GM12864 (cell line): ENCODE results near the gene P2RX7.

Experiments
- DNase-seq: peaks from one replicate; pipeline ENCODE4 v3.0.0-alpha.2; 2011; ENCODE audit warnings: low read depth
- H3K4me3 ChIP-seq: 2 replicates; pipeline ENCODE4 v1.5.1; 2011; ENCODE audit warnings: mild to moderate bottlenecking, low read depth, low read length, control low read depth
- CTCF ChIP-seq: IDR thresholded peaks from 2 replicates; pipeline ENCODE4 v1.5.1; 2011; ENCODE audit warnings: low read depth, mild to moderate bottlenecking, moderate library complexity, low read length, control low read depth, inconsistent platforms; ENCODE audit errors: missing control alignments

Gene P2RX7

DNA sequence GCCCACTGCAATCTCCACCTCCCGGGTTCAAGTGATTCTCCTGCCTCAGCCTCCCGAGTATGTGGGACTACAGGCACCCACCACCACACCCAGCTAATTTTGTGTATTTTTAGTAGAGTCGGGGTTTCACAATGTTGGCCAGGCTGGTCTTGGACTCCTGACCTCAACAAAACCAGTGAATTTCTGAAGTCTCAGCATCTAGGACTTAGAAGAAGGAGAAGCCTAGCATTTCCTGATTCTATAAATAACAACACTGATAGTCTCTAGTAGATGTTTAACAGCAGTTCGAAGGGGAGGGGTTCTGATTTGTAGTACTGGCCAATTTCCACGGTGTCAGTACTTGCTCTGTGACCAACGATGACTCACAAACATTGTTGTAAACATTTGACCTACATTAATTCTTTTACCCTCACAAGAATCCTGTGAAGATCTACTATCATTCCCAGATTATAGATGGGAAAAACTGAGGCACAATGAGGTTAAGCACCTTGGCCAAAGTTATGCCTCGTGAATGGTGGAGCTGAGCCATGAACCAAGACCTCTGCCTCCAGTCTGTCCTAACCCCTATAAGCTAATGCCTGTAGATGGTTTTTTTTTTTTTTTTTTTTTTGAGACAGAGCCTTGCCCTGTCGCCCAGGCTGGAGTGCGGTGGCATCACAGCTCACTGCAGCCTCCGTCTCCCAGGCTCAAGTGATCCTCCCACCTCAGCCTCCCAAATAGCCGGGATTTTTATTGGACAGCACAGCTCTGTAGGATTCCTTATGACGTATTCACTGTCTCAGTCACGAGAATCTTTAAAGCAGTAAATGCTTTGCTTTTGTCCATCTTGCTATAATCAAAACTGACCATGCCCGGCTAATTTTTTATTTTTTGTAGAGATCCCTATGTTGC lies 82.4 kb downstream of the P2RX7 start:
- no peak for DNase-seq
- no peak overlapping the region for H3K4me3 ChIP-seq

GRCh38 chr12:121216102-121216501 lies 83.4 kb downstream of the P2RX7 start:
- no peak for TF ChIP-seq CTCF
- no peak overlapping the region for H3K4me3 ChIP-seq
- no peak for DNase-seq

More for the DNA sequence above, 82.4 kb downstream of the P2RX7 start:
- no peak for TF ChIP-seq CTCF

GRCh38 chr12:121217063-121217462 lies 84.4 kb downstream of the P2RX7 start:
- no peak for TF ChIP-seq CTCF
- no peak for DNase-seq
- H3K4me3 ChIP-seq, result no peak overlapping the region

DNA sequence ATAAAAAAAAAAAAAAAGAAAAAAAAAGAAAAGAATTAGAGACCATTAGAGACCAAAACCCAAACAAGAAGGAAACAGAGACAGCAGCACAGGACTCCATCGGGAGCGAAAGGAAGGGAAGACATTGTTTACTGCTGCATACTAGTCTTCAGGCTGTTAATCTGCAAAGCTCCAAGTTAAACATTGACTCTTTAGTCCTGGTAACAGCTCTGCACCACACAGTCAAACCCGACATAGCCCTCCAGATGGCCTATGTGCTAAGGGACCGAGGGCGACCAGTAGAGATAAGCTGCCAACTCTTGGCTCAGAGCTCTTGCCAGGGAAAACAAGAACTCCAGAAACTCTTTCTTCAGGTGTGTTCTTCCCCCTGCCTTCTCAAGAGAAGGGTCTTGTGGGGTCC lies 85.1 kb downstream of the P2RX7 start:
- TF ChIP-seq CTCF, result no peak
- DNase-seq, result no peak
- H3K4me3 ChIP-seq, result no peak overlapping the region

DNA sequence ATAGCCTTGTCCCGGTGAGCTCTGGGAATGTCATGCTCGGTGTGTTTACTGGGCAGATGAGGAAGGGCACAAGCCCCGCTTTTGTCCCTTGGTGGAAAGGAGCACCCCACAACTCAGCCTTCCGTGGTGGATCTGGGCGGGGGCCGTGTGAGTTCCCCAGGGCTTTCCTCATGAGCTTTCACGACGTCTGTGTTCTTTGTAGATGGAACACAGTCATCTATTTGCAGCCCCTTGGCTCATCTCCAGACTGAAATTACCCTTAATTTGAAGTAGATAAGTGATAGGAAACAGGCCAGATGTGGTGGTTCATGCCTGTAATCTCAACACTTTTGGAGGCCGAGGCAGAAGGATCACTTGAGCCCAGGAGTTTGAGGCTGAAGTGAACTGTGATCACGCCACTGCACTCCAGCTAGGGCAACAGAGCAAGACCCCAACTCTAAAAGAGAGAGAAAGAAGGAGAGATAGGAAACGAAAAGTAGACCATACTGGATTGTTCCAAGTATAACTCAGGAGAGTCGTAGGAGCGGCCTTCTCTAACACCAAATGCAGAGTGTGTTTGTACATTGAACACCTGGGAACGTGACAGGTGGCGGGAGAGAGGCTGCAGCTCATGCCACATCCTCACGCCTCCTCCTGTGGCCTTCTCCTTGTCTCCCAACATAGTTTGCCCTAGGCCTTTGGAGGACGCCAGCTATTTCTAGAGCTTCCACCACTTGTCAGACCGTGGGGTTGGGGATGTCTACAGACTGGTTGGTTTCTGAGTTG lies 86.1 kb downstream of the P2RX7 start:
- DNase-seq, result no peak
- H3K4me3 ChIP-seq, result no peak overlapping the region
- TF ChIP-seq CTCF, result no peak

DNA sequence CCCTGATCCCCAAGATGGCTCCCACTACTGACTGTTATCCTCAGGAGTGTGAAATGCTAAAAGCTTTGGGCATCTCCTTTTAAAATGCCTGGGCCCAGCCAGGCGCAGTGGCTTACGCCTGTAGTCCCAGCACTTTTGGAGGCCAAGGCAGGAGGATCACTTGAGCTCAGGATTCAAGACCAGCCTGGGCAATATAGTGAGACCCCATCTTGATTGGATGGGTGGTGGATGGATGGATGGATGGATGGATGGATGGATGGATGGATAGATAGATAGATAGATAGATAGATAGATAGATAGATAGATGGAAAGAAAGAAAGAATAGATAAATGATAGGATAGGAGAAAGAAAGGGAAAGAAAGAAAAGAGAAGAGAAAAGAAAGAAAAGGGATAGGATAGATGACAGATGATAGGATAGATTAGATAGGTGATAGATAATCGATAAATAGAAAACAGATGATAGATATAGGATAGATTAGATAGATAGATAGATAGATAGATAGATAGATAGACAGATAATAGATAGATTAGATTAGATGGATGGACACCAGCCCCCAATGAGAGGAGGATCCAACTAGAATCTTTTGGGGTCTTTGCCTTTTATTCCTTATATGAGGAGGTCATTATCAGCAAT lies 86.8 kb downstream of the P2RX7 start:
- no peak overlapping the region for H3K4me3 ChIP-seq
- DNase-seq, result no peak
- TF ChIP-seq CTCF, result no peak
